GM13977 (cell line): Measurements from ENCODE around the gene VMAC.

ENCODE experiments used
- DNase-seq: peaks from one replicate; pipeline ENCODE4 v3.0.0; 2012; ENCODE audit warnings: low spot score
- CTCF ChIP-seq: IDR thresholded peaks from 2 replicates; pipeline ENCODE4 v1.5.1; 2012; ENCODE audit warnings: mild to moderate bottlenecking, control low read depth; ENCODE audit not compliant: insufficient read depth; ENCODE audit errors: extremely low read depth, missing control alignments
- in situ Hi-C: fragments of 300-500 bp; cut with MboI; formaldehyde crosslinking; loops from one replicate; pipeline ENCODE4 v1.12.0; 2022; ENCODE audit warnings: low sequenced_read_pairs, low pct_unique_long_range_greater_than_20kb, mixed read lengths, inconsistent platforms; ENCODE audit not compliant: unreplicated experiment

The VMAC gene

GRCh38 chr19:5900976-5901375, 3.7 kb upstream of the VMAC start:
- in situ Hi-C loops, result no loop called here
- no peak for DNase-seq
- no peak for TF ChIP-seq CTCF

GRCh38 chr19:5903056-5903623, 1.5 kb upstream of the VMAC start:
- in situ Hi-C loops, result no loop called here
- DNase-seq, result peak; percentile 54
- TF ChIP-seq CTCF, result no peak

GRCh38 chr19:5903624-5904351, 884 bp upstream of the VMAC start, which contains the start of gene NDUFA11:
Gene NDUFA11 (minus strand): TSS chr19:5903790. CDS start chr19:5903708, 82 bp downstream.
- DNase-seq, result peak; percentile 94
- TF ChIP-seq CTCF, result no peak
- in situ Hi-C loops, result no loop called here

- DNase-seq, result no peak
- in situ Hi-C loops, result no loop called here
- no peak for TF ChIP-seq CTCF
These were observed 574 bp downstream of the VMAC start for GRCh38 chr19:5905114-5905778.

GRCh38 chr19:5907241-5907640, 2.6 kb downstream of the VMAC start:
- no peak for TF ChIP-seq CTCF
- DNase-seq, result no peak
- in situ Hi-C loops, result no loop called here

- DNase-seq, result no peak
- in situ Hi-C loops, result no loop called here
- no peak for TF ChIP-seq CTCF
These were observed 4.2 kb downstream of the VMAC start for GRCh38 chr19:5908773-5909442.
